NCI-H1417 treated with DMSO at 0.1 percent for 48 hours (cell line): ENCODE results near the gene VEZF1.

Experiments
- DNase-seq: peaks from one replicate; lab custom pipeline; 2025; lab: John Stamatoyannopoulos, UW

VEZF1 gene

DNA sequence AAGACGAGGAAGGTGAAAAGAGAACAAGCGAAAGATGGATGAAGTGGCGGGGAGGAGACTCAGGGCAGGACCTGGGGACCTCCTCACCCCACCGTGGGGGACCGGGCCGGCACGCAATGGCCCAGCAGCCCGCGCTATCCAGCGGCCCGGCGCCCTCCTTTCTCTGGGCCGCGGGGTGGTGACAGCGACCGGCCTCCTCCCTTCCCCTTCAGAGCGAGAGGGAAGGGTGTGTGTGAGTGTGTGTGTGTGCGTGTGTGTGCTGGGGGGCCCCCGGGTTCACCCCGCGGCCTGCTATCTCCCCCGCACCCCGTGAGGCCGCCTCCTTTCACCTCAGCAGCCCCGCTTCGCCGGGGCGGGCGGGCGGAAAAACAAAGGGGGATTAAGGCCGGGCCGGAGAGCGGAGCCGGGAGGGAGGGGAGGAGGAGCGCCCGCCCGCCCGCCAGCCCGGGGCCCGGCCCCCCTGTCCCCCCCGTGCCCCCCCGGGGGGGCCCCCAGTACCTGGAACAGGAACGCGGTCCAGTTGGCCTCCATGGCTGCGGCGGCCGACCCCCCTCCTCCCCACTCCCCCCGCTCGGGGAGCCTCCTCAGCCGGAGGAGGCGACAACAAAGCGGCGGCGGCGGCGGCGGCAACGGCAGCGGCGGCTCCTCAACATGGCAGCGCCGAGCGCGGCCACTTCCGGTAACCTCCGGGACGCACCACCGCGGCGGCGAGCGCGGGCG, at the start of gene VEZF1:
TSS of gene VEZF1 (minus strand) at position 674 of the 720 bp plus-strand sequence. CDS start at position 531, 143 bp downstream.
- DNase-seq = no peak

- no peak for DNase-seq
Observed at GRCh38 chr17:58032691-58033415, 44.8 kb upstream of the VEZF1 start.

- no peak for DNase-seq
Observed at GRCh38 chr17:58028578-58028977, 40.5 kb upstream of the VEZF1 start.

DNA sequence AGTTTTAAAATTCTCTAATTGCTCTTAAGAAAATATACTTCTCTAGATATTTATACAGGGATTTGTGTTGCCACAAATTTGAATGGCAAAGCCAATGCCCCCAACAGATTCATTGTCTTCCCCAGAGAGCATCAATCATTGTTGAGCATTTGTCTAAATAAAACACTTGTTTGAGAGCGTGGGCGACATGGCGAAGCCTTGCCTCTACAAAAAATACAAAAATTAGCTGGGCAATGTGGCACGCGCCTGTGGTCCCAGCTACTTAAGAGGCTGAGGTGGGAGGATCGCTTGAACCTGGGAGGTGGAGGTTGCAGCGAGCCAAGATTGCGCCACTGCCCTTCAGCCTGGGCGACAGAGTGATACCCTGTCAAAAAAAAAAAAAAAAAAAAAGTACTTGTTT, 32.3 kb upstream of the VEZF1 start:
- no peak for DNase-seq

- no peak for DNase-seq
Observed at GRCh38 chr17:58019521-58019920, 31.5 kb upstream of the VEZF1 start.

- no peak for DNase-seq
Observed at GRCh38 chr17:58019039-58019438, 31.0 kb upstream of the VEZF1 start.

- DNase-seq = no peak
Observed at GRCh38 chr17:58010067-58010799, 22.2 kb upstream of the VEZF1 start.

DNA sequence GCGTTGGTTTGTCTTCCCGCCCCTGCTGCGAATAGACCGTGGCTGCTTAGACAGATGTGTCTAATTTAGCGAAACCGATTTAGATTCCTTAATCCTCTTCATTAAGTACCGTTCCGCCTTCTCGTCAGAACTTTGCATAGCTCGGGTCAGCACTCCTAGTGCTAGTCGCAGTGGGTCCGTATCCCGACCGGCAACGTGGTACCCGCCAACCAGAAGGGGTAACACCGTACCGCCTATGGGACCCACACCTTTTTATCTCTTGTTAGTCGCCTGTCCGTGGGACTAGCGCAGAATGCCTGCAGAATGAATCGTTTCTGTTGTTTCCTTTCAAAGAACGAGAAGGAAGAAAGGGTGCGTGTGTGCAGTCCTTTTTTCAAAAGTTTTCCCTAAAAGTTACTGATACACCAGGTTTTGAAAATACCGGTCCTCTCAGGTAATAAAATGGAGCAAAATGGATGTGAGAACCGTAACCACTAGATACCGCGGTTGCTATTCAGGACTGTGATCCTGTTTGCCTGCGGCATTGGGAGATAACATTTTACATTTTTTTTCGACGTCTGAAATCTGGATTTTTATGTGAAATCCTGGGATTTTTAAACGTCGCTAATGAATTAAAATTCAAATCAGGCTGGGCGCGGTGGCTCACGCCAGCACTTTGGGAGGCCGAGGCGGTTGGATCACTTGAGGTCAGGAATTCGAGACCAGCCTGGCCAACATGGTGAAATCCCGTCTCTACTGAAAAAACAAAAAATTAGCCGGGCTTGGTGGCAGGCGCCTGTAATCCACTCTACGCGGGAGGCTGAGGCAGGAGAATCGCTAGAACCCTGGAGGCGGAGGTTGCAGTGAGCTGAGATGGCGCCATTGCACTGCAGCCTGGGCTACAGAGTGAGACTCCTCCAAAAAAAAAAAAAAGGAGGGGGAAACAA, 20.0 kb upstream of the VEZF1 start:
- DNase-seq = no peak

- peak; percentile 98 for DNase-seq
Observed at GRCh38 chr17:58006924-58007780, 19.1 kb upstream of the VEZF1 start, which contains the start of gene SRSF1. TSS of gene SRSF1 (minus strand) at chr17:58007246. CDS start at chr17:58007137, 109 bp downstream.

DNA sequence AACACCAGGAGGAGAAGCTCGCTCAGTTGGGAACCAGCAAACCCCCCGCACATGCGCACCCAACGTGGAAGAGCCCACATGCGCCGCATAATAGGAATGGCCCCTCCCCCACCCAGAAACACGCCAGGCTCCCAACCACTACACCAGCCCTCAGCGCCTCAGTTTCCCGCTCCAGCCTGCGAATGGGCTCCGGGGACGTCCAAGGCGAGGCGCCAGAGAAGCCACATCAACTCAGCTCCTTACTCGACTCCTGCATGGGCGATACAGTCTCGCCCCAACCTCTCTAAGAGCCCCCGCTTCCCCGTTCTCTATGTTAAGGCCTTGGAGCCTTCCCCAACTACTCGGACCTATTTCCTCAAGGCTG, 18.5 kb upstream of the VEZF1 start:
- DNase-seq = no peak

GRCh38 chr17:58005728-58006559, 17.9 kb upstream of the VEZF1 start:
- DNase-seq = no peak

DNA sequence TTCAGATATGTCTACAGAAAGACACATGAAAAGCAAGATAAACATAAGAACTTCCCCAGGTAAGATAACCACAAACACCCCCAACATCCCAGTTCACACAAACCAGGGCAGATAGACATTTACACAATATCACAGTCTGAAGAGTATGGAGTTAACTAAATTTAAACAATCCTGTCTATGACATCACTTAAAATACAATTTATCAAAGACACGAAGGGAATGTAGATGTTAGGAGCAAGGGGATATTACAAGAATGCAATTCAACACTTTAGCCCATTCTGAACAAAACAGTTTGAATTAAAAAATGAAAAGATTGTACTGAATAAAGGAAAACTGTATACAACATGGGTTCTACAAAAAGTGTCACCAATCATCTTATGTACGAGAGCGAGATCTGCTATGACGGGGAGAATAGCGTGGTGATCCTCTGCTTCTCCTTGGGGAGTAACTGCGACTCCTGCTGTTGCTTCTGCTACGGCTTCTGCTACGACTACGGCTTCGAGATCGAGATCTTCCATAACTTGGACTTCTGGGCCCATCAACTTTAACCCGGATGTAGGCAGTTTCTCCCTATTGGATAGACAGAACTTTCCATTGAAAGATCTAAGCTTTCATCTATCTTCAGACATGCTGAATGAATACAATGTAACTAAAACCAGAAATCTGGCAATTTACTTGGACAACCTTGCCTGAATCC, 17.1 kb upstream of the VEZF1 start:
- DNase-seq = no peak

GRCh38 chr17:58004060-58004459, 16.0 kb upstream of the VEZF1 start:
- DNase-seq = no peak

GRCh38 chr17:58002973-58003372, 14.9 kb upstream of the VEZF1 start:
- DNase-seq = no peak

- DNase-seq = no peak
Observed at GRCh38 chr17:58002154-58002948, 14.3 kb upstream of the VEZF1 start.

- no peak for DNase-seq
Observed at GRCh38 chr17:58001461-58002124, 13.5 kb upstream of the VEZF1 start.

DNA sequence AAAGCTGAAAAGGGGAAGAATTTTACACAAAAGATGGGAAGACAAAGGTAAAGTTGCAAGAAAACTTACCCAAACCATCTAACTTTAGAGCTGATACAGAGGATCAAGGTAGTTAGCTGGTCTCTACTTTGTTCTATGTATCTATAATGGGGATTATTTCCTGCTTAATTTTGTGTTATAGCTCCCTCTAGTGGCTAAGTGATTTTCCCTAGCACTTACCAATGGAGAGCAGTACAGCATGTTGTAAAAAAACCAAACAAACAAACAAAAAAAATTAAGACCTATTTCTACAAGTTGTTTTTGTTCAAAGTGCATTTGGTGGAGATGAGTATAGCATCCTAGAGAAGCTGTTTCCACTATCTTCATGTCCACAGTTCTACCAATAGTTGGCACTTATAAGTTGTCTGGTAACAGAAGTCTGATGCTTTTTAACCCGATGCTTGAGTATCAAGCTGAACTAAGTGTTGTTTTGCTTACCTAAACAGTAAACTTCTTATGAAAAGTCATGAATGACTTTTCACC, 11.5 kb upstream of the VEZF1 start:
- peak; percentile 50 for DNase-seq
